Keratinocyte (primary cell): Measurements from ENCODE around the gene KCNH2. TPM values are rescaled to one million over a fixed set of nuclear protein-coding genes. Genes with fewer than 3 reads are reported as not detected.

ENCODE experiments used
- DNase-seq: peaks from one replicate; pipeline ENCODE4 v3.0.0-alpha.2; 2011; ENCODE audit warnings: low read depth, missing footprints, low spot score
- FAIRE-seq: peaks from 2 replicates; lab custom pipeline; 2011; peaks lifted over from hg19 to GRCh38; lab: Jason Lieb, UNC
- H2AFZ ChIP-seq: 2 replicates; pipeline ENCODE4 v1.6.0; 2012; ENCODE audit warnings: low read length, control low read depth, inconsistent platforms; ENCODE audit not compliant: control insufficient read depth
- H3K27ac ChIP-seq: 2 replicates; pipeline ENCODE4 v1.5.1; 2011; ENCODE audit warnings: low read length; ENCODE audit not compliant: control insufficient read depth, insufficient read depth
- H3K27me3 ChIP-seq: 3 replicates; pipeline ENCODE4 v1.6.0; 2011; ENCODE audit warnings: low read length; ENCODE audit not compliant: control insufficient read depth, insufficient read depth; ENCODE audit errors: extremely low read depth
- H3K36me3 ChIP-seq, 2 experiments: 2 replicates in 1 of 2; 3 replicates in 1 of 2; pipeline ENCODE4 v1.5.1; 2011; ENCODE audit warnings: low read length in 2 of 2, mild to moderate bottlenecking in 1 of 2; ENCODE audit not compliant: control insufficient read depth in 2 of 2, insufficient read depth in 2 of 2; ENCODE audit errors: extremely low read depth in 1 of 2
- H3K4me1 ChIP-seq: 3 replicates; pipeline ENCODE4 v1.5.1; 2011; ENCODE audit warnings: low read length; ENCODE audit not compliant: control insufficient read depth, insufficient read depth; ENCODE audit errors: extremely low read depth
- H3K4me2 ChIP-seq: 3 replicates; pipeline ENCODE4 v1.6.0; 2011; ENCODE audit warnings: low read depth, low read length; ENCODE audit not compliant: control insufficient read depth, insufficient read depth; ENCODE audit errors: extremely low read depth
- H3K4me3 ChIP-seq, 3 experiments: fragments of 200-600 bp in 1 of 3; sonication (generic) in 1 of 3; 2 replicates in 2 of 3; 3 replicates in 1 of 3; pipeline ENCODE4 v1.5.1; 2011 to 2016; ENCODE audit warnings: low read length in 3 of 3, mild to moderate bottlenecking in 3 of 3, control low read depth in 2 of 3, inconsistent platforms in 1 of 3, low read depth in 1 of 3, mixed read lengths in 1 of 3, mixed run types in 1 of 3, moderate library complexity in 1 of 3; ENCODE audit not compliant: control insufficient read depth in 2 of 3, insufficient read depth in 2 of 3; ENCODE audit errors: extremely low read depth in 1 of 3
- H3K79me2 ChIP-seq: 2 replicates; pipeline ENCODE4 v1.6.0; 2012; ENCODE audit warnings: low read length; ENCODE audit not compliant: control insufficient read depth, insufficient read depth
- H3K9ac ChIP-seq: 3 replicates; pipeline ENCODE4 v1.6.0; 2011; ENCODE audit warnings: low read length; ENCODE audit not compliant: control insufficient read depth, insufficient read depth; ENCODE audit errors: extremely low read depth
- H3K9me1 ChIP-seq: 3 replicates; pipeline ENCODE4 v1.6.0; 2011; ENCODE audit warnings: low read length; ENCODE audit not compliant: control insufficient read depth, insufficient read depth; ENCODE audit errors: extremely low read depth
- H3K9me3 ChIP-seq: 2 replicates; pipeline ENCODE4 v1.5.1; 2012; ENCODE audit warnings: low read depth, low read length; ENCODE audit not compliant: control insufficient read depth
- H4K20me1 ChIP-seq: 3 replicates; pipeline ENCODE4 v1.6.0; 2011; ENCODE audit warnings: low read length; ENCODE audit not compliant: control insufficient read depth, insufficient read depth; ENCODE audit errors: extremely low read depth
- EZH2 ChIP-seq: IDR thresholded peaks from one replicate; pipeline ENCODE4 v1.6.1; 2012; ENCODE audit warnings: inconsistent platforms, mild to moderate bottlenecking, low read length, moderate library complexity
- dilution Hi-C: fragments of 300-500 bp; cut with MboI; formaldehyde crosslinking; loops from one replicate; pipeline ENCODE4 v1.7.0; 2020; ENCODE audit warnings: low sequenced_read_pairs; ENCODE audit not compliant: extremely low pct_ligation_motif_present
- polyA plus RNA-seq, 5 experiments: library from polyadenylated mRNA; depleted of rRNA in 3 of 5; stranded (reverse) in 3 of 5; stranded (forward) in 1 of 5; unstranded in 1 of 5; fragments of >200 nt; gene quantifications; 1 replicate in 1 of 5; 2 replicates in 3 of 5; 3 replicates in 1 of 5; pipeline versions ENCODE4 v1.2.1 to v1.2.3, GENCODE V29; 2011 to 2012; ENCODE audit warnings: missing spikeins in 2 of 5, low read depth in 1 of 5, low replicate concordance in 1 of 5
- TF ChIP-seq, protein P1 (sequence below), 3 experiments: IDR thresholded peaks in 1 of 3; conservative IDR thresholded peaks in 1 of 3; optimal IDR thresholded peaks in 1 of 3; 2 replicates in 2 of 3; 3 replicates in 1 of 3; pipeline versions ENCODE3 to v1.5.1; 2011; ENCODE audit warnings: low read length in 3 of 3, mild to moderate bottlenecking in 3 of 3, moderate library complexity in 2 of 3, control low read depth in 1 of 3, inconsistent platforms in 1 of 3; ENCODE audit not compliant: insufficient read depth in 2 of 3; ENCODE audit errors: extremely low read depth in 1 of 3

KCNH2 gene
- polyA plus RNA-seq, 1 donor (not counting 4 experiments of a cell fraction or from before 2014, with no cell fraction given), result 0.03 TPM

DNA sequence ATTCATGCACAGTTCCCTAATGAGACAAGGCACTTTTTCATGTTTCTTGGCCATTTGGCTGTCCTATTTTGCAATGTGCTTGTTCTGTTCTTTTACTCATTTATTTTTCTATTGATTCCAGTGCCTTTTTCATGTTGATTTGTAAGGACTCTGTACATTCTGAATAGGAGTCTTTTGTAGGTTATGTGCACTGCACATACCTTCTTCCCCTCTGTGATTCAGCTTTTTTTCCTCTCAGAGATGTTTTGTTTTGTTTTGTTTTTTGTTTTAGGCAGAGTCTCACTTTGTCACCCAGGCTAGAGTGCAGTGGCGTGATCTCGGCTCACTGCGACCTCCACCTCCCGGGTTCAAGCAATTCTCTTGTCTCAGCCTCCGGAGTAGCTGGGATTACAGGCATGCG lies 59.7 kb downstream of the KCNH2 start:
- no peaks in the 10 kb centered on the region for H3K36me3 ChIP-seq
- H3K27me3 ChIP-seq, result no peaks in the 10 kb centered on the region
- H3K79me2 ChIP-seq, result no peaks in the 10 kb centered on the region
- H2AFZ ChIP-seq, result no peak overlapping the region
- FAIRE-seq (no peak), DNase-seq (no peak)
- H3K9me3 ChIP-seq, result no peaks in the 10 kb centered on the region
- no peaks in the 10 kb centered on the region for H4K20me1 ChIP-seq
- H3K4me3 ChIP-seq, result no peak overlapping the region
- no peaks in the 10 kb centered on the region for H3K4me1 ChIP-seq
- H3K27ac ChIP-seq, result no peak overlapping the region
- no peak overlapping the region for H3K9ac ChIP-seq
- TF ChIP-seq, protein P1, sequence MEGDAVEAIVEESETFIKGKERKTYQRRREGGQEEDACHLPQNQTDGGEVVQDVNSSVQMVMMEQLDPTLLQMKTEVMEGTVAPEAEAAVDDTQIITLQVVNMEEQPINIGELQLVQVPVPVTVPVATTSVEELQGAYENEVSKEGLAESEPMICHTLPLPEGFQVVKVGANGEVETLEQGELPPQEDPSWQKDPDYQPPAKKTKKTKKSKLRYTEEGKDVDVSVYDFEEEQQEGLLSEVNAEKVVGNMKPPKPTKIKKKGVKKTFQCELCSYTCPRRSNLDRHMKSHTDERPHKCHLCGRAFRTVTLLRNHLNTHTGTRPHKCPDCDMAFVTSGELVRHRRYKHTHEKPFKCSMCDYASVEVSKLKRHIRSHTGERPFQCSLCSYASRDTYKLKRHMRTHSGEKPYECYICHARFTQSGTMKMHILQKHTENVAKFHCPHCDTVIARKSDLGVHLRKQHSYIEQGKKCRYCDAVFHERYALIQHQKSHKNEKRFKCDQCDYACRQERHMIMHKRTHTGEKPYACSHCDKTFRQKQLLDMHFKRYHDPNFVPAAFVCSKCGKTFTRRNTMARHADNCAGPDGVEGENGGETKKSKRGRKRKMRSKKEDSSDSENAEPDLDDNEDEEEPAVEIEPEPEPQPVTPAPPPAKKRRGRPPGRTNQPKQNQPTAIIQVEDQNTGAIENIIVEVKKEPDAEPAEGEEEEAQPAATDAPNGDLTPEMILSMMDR (optimal IDR thresholded peaks at IDR 0.05 in 1 of 3, IDR thresholded peaks at IDR 0.05 in 1 of 3, conservative IDR thresholded peaks at IDR 0.05 in 1 of 3; ENCODE audit: extremely low read depth in 1 of 3, insufficient read depth in 2 of 3, low read length in 3 of 3), result no peak
- no peak for TF ChIP-seq EZH2
- H3K9me1 ChIP-seq, result no peaks in the 10 kb centered on the region
- dilution Hi-C loops, result no loop called here
- H3K4me2 ChIP-seq, result no peak overlapping the region

GRCh38 chr7:150917969-150918368 lies 60.2 kb downstream of the KCNH2 start:
- Histone ChIP-seq H3K4me3 (no peak overlapping the region), H3K4me2 (no peak overlapping the region), H3K27me3 (no peaks in the 10 kb centered on the region), H3K36me3 (no peaks in the 10 kb centered on the region), H3K79me2 (no peaks in the 10 kb centered on the region), H3K27ac (no peak overlapping the region), H3K9ac (no peak overlapping the region), H4K20me1 (no peaks in the 10 kb centered on the region), H3K9me3 (no peaks in the 10 kb centered on the region), H3K9me1 (no peaks in the 10 kb centered on the region), H2AFZ (no peak overlapping the region), H3K4me1 (no peaks in the 10 kb centered on the region)
- DNase-seq (no peak), FAIRE-seq (no peak)
- TF ChIP-seq, protein P1 (optimal IDR thresholded peaks at IDR 0.05 in 1 of 3, IDR thresholded peaks at IDR 0.05 in 1 of 3, conservative IDR thresholded peaks at IDR 0.05 in 1 of 3; ENCODE audit: extremely low read depth in 1 of 3, insufficient read depth in 2 of 3, low read length in 3 of 3), result no peak
- TF ChIP-seq EZH2, result no peak
- dilution Hi-C loops, result no loop called here
